Loucy (cell line): ENCODE data around the gene ZNF668.
"Not testable (repeated sequence)": the region's sequence is repeated elsewhere in the genome, so short reads cannot be mapped to it uniquely, and the experiment has no call there.

Experiments
- H2AFZ ChIP-seq: fragments of 200-600 bp; sonication (generic); 2 replicates; pipeline ENCODE4 v1.6.0; 2016; ENCODE audit warnings: antibody characterized with exemption, mild to moderate bottlenecking, low read length, moderate library complexity
- H3F3A ChIP-seq: fragments of 200-600 bp; 2 replicates; pipeline ENCODE4 v1.6.0; 2016; ENCODE audit warnings: antibody characterized with exemption, low read depth, mild to moderate bottlenecking
- H3K27me3 ChIP-seq: fragments of 200-600 bp; sonication (generic); 2 replicates; pipeline ENCODE4 v1.6.1; 2014; ENCODE audit warnings: low read length, mild to moderate bottlenecking; ENCODE audit not compliant: insufficient read depth, poor library complexity, severe bottlenecking
- H3K36me3 ChIP-seq: fragments of 200-600 bp; sonication (generic); 2 replicates; pipeline ENCODE4 v1.6.1; 2016; ENCODE audit warnings: low read length; ENCODE audit not compliant: insufficient read depth
- H3K4me1 ChIP-seq: fragments of 200-600 bp; sonication (generic); 2 replicates; pipeline ENCODE4 v1.5.1; 2014; ENCODE audit warnings: low read length, mild to moderate bottlenecking; ENCODE audit not compliant: insufficient read depth, poor library complexity, severe bottlenecking
- H3K4me2 ChIP-seq: fragments of 200-600 bp; sonication (generic); 2 replicates; pipeline ENCODE4 v1.6.0; 2014; ENCODE audit warnings: antibody characterized with exemption, low read length, low read depth, mild to moderate bottlenecking; ENCODE audit not compliant: poor library complexity, severe bottlenecking
- H3K4me3 ChIP-seq: fragments of 200-600 bp; sonication (generic); 2 replicates; pipeline ENCODE4 v1.5.1; 2014; ENCODE audit warnings: low read length, mild to moderate bottlenecking, mixed read lengths; ENCODE audit not compliant: poor library complexity, severe bottlenecking
- H3K79me2 ChIP-seq: fragments of 200-600 bp; sonication (generic); 2 replicates; pipeline ENCODE4 v1.6.1; 2014; ENCODE audit warnings: low read length; ENCODE audit not compliant: insufficient read depth
- H3K9ac ChIP-seq: fragments of 200-600 bp; sonication (generic); 2 replicates; pipeline ENCODE4 v1.6.0; 2014; ENCODE audit warnings: mild to moderate bottlenecking, low read depth, low read length, moderate library complexity; ENCODE audit not compliant: poor library complexity, severe bottlenecking
- H3K9me2 ChIP-seq: fragments of 200-600 bp; sonication (generic); replicated peaks from 2 replicates; pipeline ENCODE4 v1.6.1; 2016; ENCODE audit warnings: low read depth, low read length, mixed read lengths
- H3K9me3 ChIP-seq: fragments of 200-600 bp; sonication (generic); 2 replicates; pipeline ENCODE4 v1.6.1; 2014; ENCODE audit warnings: mild to moderate bottlenecking, antibody characterized with exemption, low read length, low read depth; ENCODE audit not compliant: insufficient read depth
- H4K20me1 ChIP-seq: fragments of 200-600 bp; sonication (generic); 2 replicates; pipeline ENCODE4 v1.6.0; 2014; ENCODE audit warnings: antibody characterized with exemption, low read length, mild to moderate bottlenecking; ENCODE audit not compliant: insufficient read depth, poor library complexity, severe bottlenecking
- EZH2phosphoT487 ChIP-seq: fragments of 200-600 bp; IDR thresholded peaks from 2 replicates; pipeline ENCODE4 v1.6.1; 2018; ENCODE audit warnings: antibody characterized with exemption, mild to moderate bottlenecking, moderate library complexity, borderline replicate concordance
- TF ChIP-seq, protein P1 (sequence below): fragments of 200-600 bp; sonication (generic); conservative IDR thresholded peaks from 2 replicates; pipeline ENCODE4 v1.5.1; 2014; ENCODE audit warnings: mild to moderate bottlenecking, antibody characterized with exemption, low read length

ZNF668 gene

DNA sequence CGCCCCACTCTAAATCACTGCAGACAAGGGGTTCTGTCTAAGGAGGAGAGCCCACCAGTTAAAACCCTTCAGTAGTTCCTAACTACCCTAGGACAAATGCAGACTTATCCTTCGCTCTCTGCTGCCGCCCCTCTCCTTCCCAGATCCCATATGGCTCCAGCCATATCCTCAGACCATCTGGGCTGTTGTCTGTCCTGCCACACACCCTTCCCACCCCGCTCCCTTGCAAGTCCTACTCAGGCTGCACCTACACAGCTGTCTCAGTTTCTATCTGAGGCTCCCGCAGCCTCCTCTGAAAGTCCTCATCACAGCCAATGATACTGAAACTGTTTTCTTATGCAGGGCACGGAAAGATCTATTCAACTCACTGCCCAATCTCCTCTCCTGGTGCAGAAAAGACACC, 33.4 kb upstream of the ZNF668 start:
- H3K4me1 ChIP-seq: peaks cover 14% of the 10 kb centered on the region
- H3K79me2 ChIP-seq: peaks cover 29% of the 10 kb centered on the region
- no peaks in the 10 kb centered on the region for H3K9me2 ChIP-seq
- no peak for TF ChIP-seq EZH2phosphoT487
- TF ChIP-seq, protein P1, sequence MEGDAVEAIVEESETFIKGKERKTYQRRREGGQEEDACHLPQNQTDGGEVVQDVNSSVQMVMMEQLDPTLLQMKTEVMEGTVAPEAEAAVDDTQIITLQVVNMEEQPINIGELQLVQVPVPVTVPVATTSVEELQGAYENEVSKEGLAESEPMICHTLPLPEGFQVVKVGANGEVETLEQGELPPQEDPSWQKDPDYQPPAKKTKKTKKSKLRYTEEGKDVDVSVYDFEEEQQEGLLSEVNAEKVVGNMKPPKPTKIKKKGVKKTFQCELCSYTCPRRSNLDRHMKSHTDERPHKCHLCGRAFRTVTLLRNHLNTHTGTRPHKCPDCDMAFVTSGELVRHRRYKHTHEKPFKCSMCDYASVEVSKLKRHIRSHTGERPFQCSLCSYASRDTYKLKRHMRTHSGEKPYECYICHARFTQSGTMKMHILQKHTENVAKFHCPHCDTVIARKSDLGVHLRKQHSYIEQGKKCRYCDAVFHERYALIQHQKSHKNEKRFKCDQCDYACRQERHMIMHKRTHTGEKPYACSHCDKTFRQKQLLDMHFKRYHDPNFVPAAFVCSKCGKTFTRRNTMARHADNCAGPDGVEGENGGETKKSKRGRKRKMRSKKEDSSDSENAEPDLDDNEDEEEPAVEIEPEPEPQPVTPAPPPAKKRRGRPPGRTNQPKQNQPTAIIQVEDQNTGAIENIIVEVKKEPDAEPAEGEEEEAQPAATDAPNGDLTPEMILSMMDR: no peak
- H3K4me3 ChIP-seq: peak overlapping the region; percentile 79
- peak overlapping the region; percentile 95 for H3K9ac ChIP-seq
- no peaks in the 10 kb centered on the region for H3K9me3 ChIP-seq
- H2AFZ ChIP-seq: peak overlapping the region; percentile 91; the same call in 1 of the 2 replicates
- H3K27me3 ChIP-seq: no peaks in the 10 kb centered on the region
- H4K20me1 ChIP-seq: peaks cover 5% of the 10 kb centered on the region
- 0 out of 2 replicates have a peak, but pooled peaks cover 6% of the 10 kb centered on the region for H3F3A ChIP-seq
- H3K36me3 ChIP-seq: peaks cover 12% of the 10 kb centered on the region; the same call in 1 of the 2 replicates
- H3K4me2 ChIP-seq: peak overlapping the region; percentile 90

DNA sequence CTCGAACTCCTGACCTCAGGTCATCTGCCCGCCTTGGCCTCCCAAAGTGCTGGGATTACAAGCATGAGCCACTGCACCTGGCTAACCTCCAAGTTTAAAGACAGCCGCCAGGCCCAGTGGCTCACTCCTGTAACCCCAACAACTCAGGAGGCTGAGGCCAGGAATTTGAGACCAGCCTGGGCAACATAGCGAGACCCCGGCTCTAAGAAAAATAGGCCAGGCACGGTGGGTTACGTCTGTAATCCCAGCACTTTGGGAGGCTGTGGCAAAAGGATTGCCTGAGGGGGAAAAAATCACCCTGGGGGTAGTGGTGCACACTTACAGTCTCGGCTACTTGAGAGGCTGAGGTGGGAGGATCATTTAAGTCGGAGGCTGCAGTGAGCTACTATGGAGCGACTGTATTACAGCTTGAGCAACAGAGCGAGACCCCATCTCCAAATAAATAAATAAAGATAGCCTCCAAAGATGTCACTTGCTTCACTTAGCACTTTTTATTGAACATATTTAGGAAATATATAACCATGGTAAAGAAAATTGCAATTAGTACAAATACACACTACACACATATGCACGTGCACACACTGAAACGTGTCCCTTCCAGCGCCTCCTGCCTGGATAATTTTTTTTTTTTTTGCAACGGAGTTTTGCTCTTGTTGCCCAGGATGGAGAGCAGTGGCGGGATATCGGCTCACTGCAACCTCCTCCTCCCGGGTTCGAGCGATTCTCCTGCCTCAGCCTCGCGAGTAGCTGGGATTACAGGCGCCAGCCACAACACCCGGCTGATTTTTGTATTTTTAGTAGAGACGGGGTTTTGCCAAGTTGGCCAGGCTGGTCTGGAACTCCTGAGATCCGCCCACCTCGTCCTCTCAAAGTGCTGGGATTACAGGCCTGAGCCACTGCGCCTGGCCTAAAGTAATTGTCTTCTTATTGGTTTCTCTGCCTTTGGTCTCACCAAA, 32.7 kb upstream of the ZNF668 start:
- Histone ChIP-seq H3K4me3 (peak overlapping the region; percentile 79), H4K20me1 (peaks cover 5% of the 10 kb centered on the region), H3K9me2 (no peaks in the 10 kb centered on the region), H3K9ac (peak overlapping the region; percentile 95), H3K4me1 (peaks cover 14% of the 10 kb centered on the region), H3K4me2 (peak overlapping the region; percentile 90), H3K9me3 (no peaks in the 10 kb centered on the region), H3K79me2 (peaks cover 29% of the 10 kb centered on the region), H3K36me3 (peaks cover 6% of the 10 kb centered on the region; the same call in 1 of the 2 replicates), H3F3A (0 out of 2 replicates have a peak, but pooled peaks cover 6% of the 10 kb centered on the region), H3K27me3 (no peaks in the 10 kb centered on the region), H2AFZ (no peak overlapping the region)
- TF ChIP-seq, protein P1: no peak
- TF ChIP-seq EZH2phosphoT487: no peak

DNA sequence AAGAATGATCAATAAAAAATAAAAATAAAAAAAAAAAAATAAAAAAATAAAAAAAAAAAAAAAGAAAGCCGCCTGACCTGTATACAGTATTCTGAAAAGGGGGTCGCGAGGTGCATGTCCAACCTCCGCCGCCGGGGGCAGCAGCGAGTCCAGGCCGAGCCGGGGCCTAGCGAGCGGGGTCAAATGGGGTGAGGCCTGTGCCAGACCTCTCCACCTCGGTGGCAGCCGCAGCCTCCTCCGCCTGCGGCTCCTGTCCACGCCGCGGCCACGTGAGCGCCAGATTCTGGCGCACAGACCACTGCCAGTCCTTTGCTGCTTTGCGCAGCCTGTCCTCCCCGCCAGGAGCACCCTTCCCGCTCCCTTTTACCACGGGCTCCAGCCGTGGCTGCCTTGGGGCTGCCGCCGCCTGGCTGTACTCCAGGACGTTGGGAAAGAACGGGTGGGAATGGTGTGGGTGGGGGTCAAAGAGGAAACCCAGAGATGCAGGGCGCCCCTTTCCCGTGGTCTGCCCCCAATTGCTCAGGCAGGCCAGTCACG, 31.7 kb upstream of the ZNF668 start:
- H3K9ac ChIP-seq: peak overlapping the region; percentile 50
- H3F3A ChIP-seq: 0 out of 2 replicates have a peak, but pooled peaks cover 6% of the 10 kb centered on the region

DNA sequence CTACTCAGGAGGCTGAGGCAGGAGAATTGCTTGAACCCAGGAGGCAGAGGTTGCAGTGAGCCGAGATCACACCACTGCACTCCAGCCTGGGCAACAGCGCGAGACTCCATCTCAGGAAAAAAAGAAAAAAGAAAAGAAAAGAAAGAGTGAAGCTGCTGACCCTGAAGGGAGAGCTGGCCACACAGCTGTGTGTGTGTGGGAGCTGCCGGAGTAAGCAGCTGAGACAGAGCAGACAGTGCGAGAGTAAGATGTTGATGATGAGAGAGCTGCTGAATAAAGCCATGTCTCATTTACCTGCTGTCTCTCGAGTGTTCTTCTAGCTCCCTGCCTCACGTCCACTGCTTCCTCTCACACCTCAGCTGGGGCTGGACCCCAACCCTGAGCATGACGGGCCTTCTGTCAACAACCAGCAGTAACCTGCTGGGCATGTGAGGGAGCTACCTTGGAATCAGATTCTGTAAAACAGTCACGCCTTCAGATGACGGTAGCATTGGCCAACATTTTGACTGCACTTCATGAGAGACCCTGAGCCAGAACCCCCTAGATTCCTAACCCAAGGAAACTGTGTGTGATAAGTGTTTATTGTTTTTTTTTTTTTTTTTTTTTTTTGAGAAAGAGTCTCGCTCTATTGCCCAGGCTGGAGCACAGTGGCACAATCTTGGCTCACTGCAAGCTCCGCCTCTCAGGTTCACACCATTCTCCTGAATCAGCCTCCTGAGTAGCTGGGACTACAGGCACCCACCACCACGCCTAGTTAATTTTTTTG, 27.0 kb upstream of the ZNF668 start:
- not testable (repeated sequence) for H2AFZ ChIP-seq, H3K4me2 ChIP-seq, H4K20me1 ChIP-seq

More for the DNA sequence above, 31.7 kb upstream of the ZNF668 start:
- Histone ChIP-seq H3K27me3 (no peaks in the 10 kb centered on the region), H4K20me1 (peaks cover 5% of the 10 kb centered on the region), H3K9me3 (no peaks in the 10 kb centered on the region), H2AFZ (peak overlapping the region; percentile 91; the same call in 1 of the 2 replicates), H3K79me2 (peaks cover 29% of the 10 kb centered on the region), H3K9me2 (no peaks in the 10 kb centered on the region), H3K4me1 (peaks cover 14% of the 10 kb centered on the region), H3K4me3 (no peak overlapping the region), H3K36me3 (no peaks in the 10 kb centered on the region; the same call in 1 of the 2 replicates), H3K4me2 (peak overlapping the region; percentile 37)
- no peak for TF ChIP-seq EZH2phosphoT487
- TF ChIP-seq, protein P1: peak; percentile 60

More for the DNA sequence above, 27.0 kb upstream of the ZNF668 start:
- not testable (repeated sequence) for H3F3A ChIP-seq, H3K27me3 ChIP-seq, H3K9me3 ChIP-seq, H3K36me3 ChIP-seq, H3K79me2 ChIP-seq, H3K4me1 ChIP-seq, H3K9ac ChIP-seq, H3K9me2 ChIP-seq, H3K4me3 ChIP-seq
